Measurements from ENCODE around the gene CDH4.

DNA sequence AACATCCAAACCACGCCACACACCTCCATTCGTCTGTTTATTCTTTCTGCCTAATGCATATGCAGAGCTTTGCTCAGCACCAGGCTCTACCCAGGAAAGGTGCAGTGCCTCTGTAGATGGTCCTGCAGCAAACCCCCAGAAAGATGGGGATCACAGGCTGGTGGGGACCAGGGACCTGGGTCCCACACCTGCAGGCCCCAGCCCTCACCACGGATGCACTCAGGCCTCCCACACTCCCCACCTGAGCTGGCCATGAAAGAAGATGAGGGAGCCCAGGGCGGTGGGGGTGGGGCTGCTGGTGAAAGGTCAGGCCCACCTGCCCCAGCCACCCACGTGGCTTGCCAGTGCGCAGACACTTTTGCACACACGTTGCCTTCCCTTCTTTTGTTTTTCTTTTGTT is 595.9 kb downstream of the CDH4 start:
- TF ChIP-seq, protein P1, sequence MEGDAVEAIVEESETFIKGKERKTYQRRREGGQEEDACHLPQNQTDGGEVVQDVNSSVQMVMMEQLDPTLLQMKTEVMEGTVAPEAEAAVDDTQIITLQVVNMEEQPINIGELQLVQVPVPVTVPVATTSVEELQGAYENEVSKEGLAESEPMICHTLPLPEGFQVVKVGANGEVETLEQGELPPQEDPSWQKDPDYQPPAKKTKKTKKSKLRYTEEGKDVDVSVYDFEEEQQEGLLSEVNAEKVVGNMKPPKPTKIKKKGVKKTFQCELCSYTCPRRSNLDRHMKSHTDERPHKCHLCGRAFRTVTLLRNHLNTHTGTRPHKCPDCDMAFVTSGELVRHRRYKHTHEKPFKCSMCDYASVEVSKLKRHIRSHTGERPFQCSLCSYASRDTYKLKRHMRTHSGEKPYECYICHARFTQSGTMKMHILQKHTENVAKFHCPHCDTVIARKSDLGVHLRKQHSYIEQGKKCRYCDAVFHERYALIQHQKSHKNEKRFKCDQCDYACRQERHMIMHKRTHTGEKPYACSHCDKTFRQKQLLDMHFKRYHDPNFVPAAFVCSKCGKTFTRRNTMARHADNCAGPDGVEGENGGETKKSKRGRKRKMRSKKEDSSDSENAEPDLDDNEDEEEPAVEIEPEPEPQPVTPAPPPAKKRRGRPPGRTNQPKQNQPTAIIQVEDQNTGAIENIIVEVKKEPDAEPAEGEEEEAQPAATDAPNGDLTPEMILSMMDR (IDR thresholded peaks at IDR 0.05; ENCODE audit: insufficient read depth, low read depth, low read length) = no peak
- TF ChIP-seq EZH2 (IDR thresholded peaks at IDR 0.05; ENCODE audit: insufficient read depth, low read length) = no peak

All from astrocyte (in vitro differentiated cells and primary cell).